HL-60 (cell line): ENCODE measurements around the gene HLX.

Source experiments
- DNase-seq, 2 experiments: peaks; one replicate each; pipeline ENCODE4 v3.0.0-alpha.2; 2010 to 2020; ENCODE audit warnings: low read depth in 1 of 2, low spot score in 1 of 2
- H3K27ac ChIP-seq: fragments of 250-450 bp; sonication (Bioruptor Pico); replicated peaks from 2 replicates; pipeline ENCODE4 v1.5.1; 2020; ENCODE audit warnings: mild to moderate bottlenecking, moderate library complexity
- H3K27me3 ChIP-seq: fragments of 250-450 bp; sonication (Bioruptor Pico); 2 replicates; pipeline ENCODE4 v1.5.1; 2021; ENCODE audit warnings: mild to moderate bottlenecking, moderate library complexity; ENCODE audit not compliant: insufficient read depth, poor library complexity, severe bottlenecking
- H3K4me3 ChIP-seq: replicated peaks from 2 replicates; pipeline ENCODE4 v1.5.1; 2011; ENCODE audit warnings: mild to moderate bottlenecking, control low read depth, low read length; ENCODE audit not compliant: insufficient read depth
- GABPA ChIP-seq: IDR thresholded peaks from 2 replicates; pipeline ENCODE4 v1.6.1; 2012; ENCODE audit warnings: low read depth
- POLR2AphosphoS5 ChIP-seq: IDR thresholded peaks from 2 replicates; pipeline ENCODE4 v1.6.1; 2012; ENCODE audit warnings: low read depth
- REST ChIP-seq: IDR thresholded peaks from 2 replicates; pipeline ENCODE4 v1.6.1; 2012; ENCODE audit warnings: low read depth; ENCODE audit not compliant: insufficient replicate concordance
- SPI1 ChIP-seq: IDR thresholded peaks from 2 replicates; pipeline ENCODE4 v1.6.1; 2012; ENCODE audit warnings: low read depth, mild to moderate bottlenecking, borderline replicate concordance
- long read RNA-seq: library from polyadenylated mRNA; unstranded; transcript quantifications from one replicate; pipeline ENCODE4 v2.0.0, GENCODE V29; 2020
- TF ChIP-seq, protein P1 (sequence below): IDR thresholded peaks from one replicate; pipeline ENCODE4 v1.5.1; 2011; ENCODE audit warnings: low read length, control low read depth, inconsistent platforms; ENCODE audit not compliant: insufficient read depth

Gene HLX
- long read RNA-seq, full-length matches to known transcripts, result 117 of 119 reads
- long read RNA-seq, partial matches to known transcripts, result 2 of 119 reads
- long read RNA-seq, other reads (novel, unspliced or antisense), result 0 of 119 reads

DNA sequence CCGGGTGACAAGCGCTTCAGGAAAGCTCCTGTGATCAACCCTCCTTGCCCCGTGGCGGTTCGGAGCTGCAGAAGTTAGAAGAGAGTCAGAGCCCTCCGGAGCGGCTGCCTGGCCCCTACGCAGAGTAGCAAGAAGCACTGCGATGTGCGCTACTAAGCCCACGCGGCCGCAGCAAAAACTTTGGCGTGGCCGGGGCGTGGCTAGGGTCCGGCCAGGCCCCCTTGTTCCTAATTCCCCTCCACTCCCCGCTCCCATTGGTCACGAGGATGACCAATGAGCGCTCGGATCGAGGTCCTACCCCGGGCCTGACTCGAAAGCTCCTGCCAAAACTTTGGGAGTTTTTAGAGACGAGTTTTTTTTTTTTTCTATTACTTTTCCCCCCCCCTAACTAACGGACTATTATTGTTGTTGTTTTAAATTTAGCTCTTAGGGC, at the start of gene HLX:
Gene HLX, plus strand, starts transcription at position 368 of the 433 bp plus-strand sequence. CDS start 415 bp downstream, outside the sequence.
- TF ChIP-seq POLR2AphosphoS5 (peak; percentile 90), REST (peak; percentile 63)
- TF ChIP-seq, protein P1, sequence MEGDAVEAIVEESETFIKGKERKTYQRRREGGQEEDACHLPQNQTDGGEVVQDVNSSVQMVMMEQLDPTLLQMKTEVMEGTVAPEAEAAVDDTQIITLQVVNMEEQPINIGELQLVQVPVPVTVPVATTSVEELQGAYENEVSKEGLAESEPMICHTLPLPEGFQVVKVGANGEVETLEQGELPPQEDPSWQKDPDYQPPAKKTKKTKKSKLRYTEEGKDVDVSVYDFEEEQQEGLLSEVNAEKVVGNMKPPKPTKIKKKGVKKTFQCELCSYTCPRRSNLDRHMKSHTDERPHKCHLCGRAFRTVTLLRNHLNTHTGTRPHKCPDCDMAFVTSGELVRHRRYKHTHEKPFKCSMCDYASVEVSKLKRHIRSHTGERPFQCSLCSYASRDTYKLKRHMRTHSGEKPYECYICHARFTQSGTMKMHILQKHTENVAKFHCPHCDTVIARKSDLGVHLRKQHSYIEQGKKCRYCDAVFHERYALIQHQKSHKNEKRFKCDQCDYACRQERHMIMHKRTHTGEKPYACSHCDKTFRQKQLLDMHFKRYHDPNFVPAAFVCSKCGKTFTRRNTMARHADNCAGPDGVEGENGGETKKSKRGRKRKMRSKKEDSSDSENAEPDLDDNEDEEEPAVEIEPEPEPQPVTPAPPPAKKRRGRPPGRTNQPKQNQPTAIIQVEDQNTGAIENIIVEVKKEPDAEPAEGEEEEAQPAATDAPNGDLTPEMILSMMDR, result no peak
- peak; percentile 94 to 95 for DNase-seq
- H3K27ac ChIP-seq, result peak within 1 kb of the TSS; percentile 97
- no peaks in the 10 kb centered on the region for H3K27me3 ChIP-seq
- H3K4me3 ChIP-seq, result peak within 1 kb of the TSS; percentile 72

DNA sequence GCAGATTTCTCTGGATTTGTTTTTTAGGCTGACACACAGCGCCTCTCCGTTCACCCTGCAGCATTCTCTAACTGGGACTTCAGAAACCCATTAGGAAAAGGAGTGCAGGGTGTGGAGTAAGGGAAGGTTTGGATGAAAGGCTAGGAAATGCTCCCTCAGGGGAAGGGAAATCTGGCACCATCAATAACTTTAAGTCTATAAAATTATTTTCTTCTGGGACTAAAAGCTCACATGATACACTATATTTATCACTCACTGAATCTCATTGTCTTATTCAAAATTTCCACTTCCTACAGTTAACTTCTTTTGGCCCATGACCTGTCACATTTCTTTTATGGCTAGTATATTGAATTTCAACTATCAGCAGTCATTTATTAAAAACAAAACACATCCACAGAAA, 45.8 kb upstream of the HLX start:
- DNase-seq, result no peak
- H3K27me3 ChIP-seq, result no peaks in the 10 kb centered on the region
- no peak for TF ChIP-seq GABPA
- no peak for TF ChIP-seq SPI1
- TF ChIP-seq, protein P1, result no peak
- TF ChIP-seq POLR2AphosphoS5, result no peak
- no peak for TF ChIP-seq REST
- H3K4me3 ChIP-seq, result no peak overlapping the region
- H3K27ac ChIP-seq, result no peak overlapping the region

DNA sequence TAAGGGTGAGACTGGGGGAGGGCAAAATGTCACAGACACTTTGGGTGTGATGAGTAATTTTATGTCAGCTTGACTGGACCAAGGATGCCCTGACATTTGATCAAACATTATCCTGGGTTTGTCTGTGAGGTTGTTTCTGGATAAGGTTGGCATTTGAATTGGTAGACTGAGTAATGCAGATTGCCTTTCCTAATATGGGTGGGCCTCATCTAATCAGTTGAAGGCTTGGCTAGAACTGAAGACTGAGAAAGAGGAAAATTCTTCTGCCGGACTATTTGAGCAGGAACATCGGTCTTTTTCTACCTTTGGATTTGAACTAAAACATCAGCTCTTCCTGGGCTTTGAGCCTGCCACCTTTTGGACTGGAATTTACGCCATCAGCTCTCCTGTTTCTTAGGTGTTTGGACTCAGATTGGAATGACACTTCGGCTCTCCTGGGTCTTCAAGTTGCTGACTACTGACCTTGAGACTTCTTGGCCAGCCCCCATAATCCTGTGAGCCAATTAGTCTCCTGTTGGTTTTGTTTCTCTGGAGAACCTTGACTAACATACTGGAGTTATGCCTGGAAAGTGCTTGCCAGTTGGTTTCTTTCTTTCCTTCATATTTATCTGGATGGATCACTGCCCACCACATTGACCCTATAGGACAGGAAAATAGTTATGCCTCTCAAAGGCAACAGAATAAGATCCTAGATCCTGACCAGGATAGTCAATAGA, 44.9 kb upstream of the HLX start:
- TF ChIP-seq GABPA, result no peak
- no peak for TF ChIP-seq REST
- Histone ChIP-seq H3K27me3 (no peaks in the 10 kb centered on the region), H3K4me3 (no peak overlapping the region), H3K27ac (no peak overlapping the region)
- DNase-seq, result no peak
